MM.1S (cell line): ENCODE data around the gene ANKRD52.

Experiments used
- CTCF ChIP-seq: fragments of 300-600 bp; sonication (generic); IDR thresholded peaks from 2 replicates; pipeline ENCODE4 v1.5.1; 2016; ENCODE audit warnings: antibody characterized with exemption, low read length, mixed read lengths
- EZH2 ChIP-seq: fragments of 300-600 bp; sonication (generic); optimal IDR thresholded peaks from 2 replicates; pipeline ENCODE3; 2017; ENCODE audit warnings: low read depth, mild to moderate bottlenecking, antibody characterized with exemption, low read length, mixed read lengths

- TF ChIP-seq CTCF = no peak
- TF ChIP-seq EZH2 = no peak
These were observed 28.2 kb downstream of the ANKRD52 start, which contains the start of gene SLC39A5 for GRCh38 chr12:56229916-56230431.
